HS-5 (cell line): ENCODE measurements around the gene TBX10.
"Not testable (repeated sequence)": the region's sequence is repeated elsewhere in the genome, so short reads cannot be mapped to it uniquely, and the experiment has no call there.

Source experiments
- DNase-seq: peaks from one replicate; pipeline ENCODE4 v3.0.0-alpha.2; 2012; ENCODE audit warnings: low read depth

The TBX10 gene

DNA sequence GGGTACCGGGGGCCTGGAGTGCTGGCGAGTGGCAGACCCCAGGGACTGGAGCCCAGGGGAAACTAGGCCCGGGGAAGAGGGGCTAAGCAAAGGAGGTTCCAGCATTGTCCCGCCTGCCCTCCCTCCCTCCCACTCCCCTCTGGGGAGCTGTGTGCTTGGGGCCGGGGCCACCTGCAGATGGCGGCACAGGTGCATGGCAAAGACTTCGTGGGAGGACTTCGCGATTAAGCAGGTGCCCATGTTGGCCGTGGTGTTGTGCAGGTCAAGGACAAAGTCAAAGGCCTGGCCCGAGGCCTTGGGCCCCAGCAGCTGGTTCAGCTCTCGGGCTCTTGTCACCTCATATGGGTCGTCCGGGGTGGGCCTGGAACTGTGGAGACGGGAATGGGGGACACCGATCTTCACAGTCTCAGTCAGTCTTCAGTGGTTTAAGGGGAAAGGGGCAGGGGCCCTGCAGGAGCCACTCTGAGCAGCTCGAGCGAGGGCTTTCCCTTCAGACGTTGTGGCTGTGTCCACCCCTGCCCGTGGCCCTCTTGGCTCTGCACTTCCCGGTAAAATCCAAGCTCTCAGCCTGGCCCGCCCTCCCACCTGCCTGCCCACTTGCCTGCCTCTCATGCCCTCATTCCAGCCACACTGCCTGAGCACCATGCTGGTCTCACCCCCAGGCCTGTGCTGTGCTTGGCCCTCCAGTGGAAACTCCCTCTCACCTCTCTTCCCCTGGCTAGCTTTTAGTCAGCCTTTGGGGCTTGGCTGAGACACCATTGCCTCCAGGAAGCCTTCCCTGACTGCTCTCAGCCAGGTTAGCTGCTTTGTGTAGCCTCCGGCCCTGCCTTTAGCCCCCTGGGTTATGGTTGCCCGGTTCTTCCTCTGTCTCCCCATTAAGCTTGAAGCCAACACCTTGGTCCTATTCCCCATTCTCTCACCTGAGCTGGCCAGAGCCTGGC, 6.2 kb upstream of the TBX10 start:
- no peak for DNase-seq

DNA sequence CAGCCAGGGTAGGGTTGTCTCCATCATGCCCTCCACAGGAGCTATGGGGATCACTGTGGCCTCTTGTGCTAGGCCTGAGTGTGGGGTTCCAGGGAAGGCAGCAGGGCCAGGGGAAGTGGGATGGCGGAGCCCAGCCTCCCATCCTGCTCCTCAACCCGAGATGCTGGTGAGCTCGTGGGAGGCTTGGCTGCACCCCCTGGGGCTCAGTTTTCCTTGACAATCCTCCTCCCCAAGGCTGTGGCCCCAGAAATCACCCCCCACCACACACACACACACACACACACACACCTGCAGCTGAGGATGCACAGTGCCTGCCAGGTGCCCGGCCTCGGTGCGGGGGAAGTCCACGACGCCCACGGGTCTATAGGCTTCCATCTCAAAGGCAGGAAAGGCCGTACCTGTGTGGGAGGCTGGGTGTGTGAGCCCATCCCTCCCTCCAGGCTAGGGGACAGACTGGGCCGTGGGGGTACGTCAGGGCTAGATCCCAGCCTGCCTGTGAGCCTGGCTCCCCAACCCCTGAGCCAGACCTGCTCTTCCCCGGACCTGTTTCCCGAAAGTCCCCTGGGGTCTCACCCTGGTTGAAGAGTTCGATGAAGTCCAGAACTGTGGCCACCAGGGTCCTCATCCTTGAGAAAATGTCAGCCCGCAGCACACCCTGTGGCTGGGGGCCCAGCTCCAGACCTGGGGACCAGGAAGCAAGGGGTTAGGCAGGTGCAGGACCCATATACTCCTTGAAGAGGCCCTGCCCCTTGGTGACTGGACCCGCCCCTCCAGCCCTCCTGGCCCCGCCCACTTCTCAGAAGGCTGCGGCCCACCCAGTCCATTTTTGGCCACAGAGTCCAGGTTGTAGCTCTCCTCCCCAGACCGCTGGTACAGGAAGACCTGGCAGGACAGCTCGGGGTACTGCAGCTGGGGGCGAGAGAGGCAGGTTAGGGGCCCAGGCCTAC, 5.2 kb upstream of the TBX10 start:
- DNase-seq, result no peak

DNA sequence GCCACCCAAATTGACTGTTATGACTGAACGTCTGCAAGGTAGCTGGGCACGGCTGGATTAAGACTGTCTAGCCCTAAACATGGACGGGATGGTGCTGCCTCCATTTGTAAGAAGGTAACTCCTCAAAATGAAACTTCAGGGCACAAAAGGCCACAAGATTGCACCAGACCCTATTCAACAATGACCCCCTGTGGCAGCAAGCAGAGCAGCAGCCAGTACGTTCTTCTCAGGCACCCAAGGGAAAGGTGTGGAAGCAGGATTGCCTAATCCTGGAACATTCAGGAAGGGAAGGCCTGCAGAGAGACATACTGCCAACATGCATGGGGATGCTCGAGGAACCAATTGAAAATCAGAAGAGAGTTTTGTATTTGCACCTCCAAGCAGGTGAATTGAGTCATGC, 4.5 kb upstream of the TBX10 start:
- no peak for DNase-seq

- DNase-seq, result no peak
These were observed 2.9 kb upstream of the TBX10 start for GRCh38 chr11:67642173-67643120.

DNA sequence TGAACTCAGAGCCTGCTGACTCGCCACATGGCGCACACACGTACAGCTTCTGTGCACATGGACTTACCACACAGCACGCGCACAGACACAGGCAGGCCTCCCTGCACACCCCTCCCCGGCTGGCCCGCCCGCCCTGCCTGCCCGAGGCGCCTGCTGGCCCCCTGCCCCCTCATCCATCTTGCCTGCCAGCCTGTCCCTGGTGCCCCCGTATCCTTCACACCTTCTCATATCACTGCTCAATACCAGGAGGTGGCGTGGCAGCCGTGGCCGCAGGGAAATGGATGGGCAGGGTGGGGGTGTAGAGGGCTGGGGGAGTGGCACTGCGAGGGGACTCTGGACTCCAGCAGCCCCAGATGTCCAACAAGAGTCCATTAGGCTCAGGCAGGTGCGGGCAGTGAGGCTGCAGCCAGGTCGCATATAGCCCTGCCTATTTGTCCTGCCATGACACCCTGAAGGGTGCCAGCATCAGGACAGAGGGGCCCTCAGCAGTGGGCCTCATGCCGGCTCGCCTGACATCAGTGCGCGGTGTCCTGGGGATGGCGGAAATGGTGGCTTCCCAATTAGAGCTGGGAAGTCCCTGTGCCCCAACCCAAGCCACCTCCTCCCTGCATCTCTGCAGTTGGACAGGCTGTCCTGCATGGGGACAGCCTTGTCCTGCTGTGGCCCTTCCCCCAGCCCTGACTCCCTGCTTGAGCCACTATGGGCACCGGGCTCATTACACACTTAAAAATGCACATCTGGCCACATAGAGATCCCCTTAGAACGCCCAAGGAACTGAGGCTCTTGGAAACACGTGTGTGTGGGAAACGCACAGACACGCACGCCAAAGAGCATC, 2.0 kb upstream of the TBX10 start:
- DNase-seq, result no peak

GRCh38 chr11:67640758-67641337, 1.3 kb upstream of the TBX10 start:
- DNase-seq, result no peak

GRCh38 chr11:67640021-67640757, 626 bp upstream of the TBX10 start:
- DNase-seq, result no peak

- DNase-seq, result no peak
These were observed 777 bp downstream of the TBX10 start for GRCh38 chr11:67638535-67639437.

DNA sequence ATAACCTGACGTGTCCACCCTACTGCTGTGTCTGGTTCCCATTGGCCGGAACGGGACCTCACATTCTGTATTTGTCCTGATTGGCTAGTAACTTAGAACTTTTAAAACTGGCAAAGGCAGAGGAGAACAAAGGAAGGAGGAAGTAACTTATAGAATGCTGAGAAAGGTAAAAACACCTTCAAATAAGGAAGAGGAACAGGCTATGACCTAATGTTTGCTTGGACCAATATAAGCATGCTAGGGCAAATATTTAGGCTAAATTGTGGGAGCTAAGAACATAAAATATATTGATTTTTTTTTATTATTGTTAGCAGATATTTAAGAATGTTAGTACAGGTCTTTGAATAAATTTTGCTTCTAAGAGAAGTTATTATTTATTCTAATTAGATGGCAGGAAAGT, 2.1 kb downstream of the TBX10 start:
- not testable (repeated sequence) for DNase-seq

DNA sequence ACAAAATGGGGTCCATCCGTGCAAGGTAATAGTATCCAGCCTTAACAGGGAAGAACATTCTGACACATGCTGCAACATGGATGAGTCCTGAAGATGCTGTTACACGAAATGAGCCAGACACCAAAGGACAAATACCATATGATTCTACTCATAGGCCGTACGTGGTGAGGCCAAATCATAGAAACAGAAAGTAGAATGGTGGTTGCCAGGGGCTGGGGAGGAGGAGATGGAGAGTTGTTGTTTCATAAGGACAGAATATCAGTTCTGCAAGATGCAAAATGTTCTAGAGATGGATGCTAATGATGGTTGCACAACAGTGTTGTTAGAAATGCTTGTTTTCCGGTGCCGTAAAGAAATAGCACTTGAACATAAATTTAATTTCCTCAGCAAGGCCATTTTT, 2.6 kb downstream of the TBX10 start:
- no peak for DNase-seq

DNA sequence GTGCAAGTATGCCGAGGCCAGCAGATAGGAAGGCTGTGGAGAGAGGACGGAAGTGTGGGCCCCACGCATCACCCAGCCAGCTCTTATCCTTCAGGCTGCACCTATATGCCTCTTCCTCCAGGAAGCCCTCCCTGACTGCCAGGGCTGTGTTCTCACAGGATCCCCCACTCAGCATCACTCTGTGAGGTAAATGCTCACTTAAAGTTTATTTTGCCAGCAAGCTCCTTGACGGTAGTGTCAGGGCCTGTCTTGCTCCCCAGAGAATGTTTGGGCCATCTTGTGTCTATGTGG, 4.4 kb downstream of the TBX10 start:
- DNase-seq, result no peak

GRCh38 chr11:67634366-67635230, 5.0 kb downstream of the TBX10 start:
- DNase-seq, result no peak

- DNase-seq, result no peak
These were observed 5.7 kb downstream of the TBX10 start for GRCh38 chr11:67633758-67634365.

- DNase-seq, result no peak
These were observed 6.4 kb downstream of the TBX10 start for GRCh38 chr11:67632982-67633755.

DNA sequence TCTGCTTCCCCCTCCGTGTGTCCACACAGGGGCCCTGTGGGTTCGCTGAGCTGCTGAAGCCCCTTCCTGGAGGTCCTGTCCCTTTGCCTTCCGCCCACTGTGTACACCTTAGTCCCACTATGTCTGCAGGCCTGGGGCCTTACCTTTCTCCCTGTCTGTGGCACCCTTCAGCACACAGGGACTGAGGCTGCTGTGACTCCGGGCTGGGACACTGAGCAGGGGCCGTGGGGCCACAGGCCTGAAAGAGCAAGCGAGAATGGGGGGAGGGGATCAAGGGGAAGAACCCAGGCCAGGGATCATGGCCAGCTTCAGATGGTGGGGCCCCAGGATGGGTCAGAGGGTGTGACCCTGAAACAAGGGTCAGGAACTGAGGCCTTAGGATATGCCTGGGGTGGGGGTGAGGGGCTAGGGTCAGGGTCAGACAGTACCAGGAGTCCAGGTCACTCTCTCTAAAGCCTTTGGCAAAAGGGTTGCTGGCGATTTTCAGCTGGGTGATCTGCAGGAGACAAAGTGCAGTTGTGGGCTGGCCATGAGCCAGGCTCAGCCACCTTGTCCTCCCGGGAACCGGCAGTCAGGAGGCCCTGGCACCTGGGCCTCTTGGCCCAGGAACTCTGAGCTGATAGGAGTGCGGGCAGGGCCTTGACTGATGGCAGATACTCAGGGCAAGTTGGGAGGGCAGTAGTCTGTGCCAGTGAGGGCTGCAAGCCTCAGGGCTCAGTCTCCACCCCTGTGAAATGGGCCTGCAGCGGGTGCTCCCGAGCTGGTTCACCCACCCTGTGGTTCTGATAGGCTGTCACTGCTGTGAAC, 7.2 kb downstream of the TBX10 start:
- DNase-seq, result no peak

- DNase-seq, result no peak
These were observed 7.7 kb downstream of the TBX10 start for GRCh38 chr11:67631853-67632174.
